AG04450 (cell line): Measurements from ENCODE around the gene OR11H7. TPM values are rescaled to one million over a fixed set of nuclear protein-coding genes. Genes with fewer than 3 reads are reported as not detected.

ENCODE experiments used
- CTCF ChIA-PET: fragments of 300-600, 350-600 bp; formaldehyde crosslinking; extraction: SDS; loops from one replicate; lab custom pipeline; 2022; ENCODE audit warnings: antibody characterized with exemption, inconsistent platforms; lab: Charles Lee
- POLR2A ChIA-PET: fragments of 350-600 bp; formaldehyde crosslinking; extraction: SDS; loops from one replicate; lab custom pipeline; 2021; ENCODE audit warnings: antibody characterized with exemption, inconsistent platforms; lab: Yijun Ruan, JAX
- DNase-seq: peaks from one replicate; pipeline ENCODE4 v3.0.0-alpha.2; 2011; ENCODE audit warnings: low read depth, low spot score
- H3K27ac ChIP-seq: one replicate; pipeline ENCODE4 v1.5.1; 2012; ENCODE audit warnings: low read depth, low read length, control low read depth
- H3K27me3 ChIP-seq: one replicate; pipeline ENCODE4 v1.6.0; 2012; ENCODE audit warnings: low read length; ENCODE audit not compliant: control insufficient read depth, insufficient read depth
- H3K4me3 ChIP-seq: 2 replicates; pipeline ENCODE4 v1.5.1; 2011; ENCODE audit warnings: mild to moderate bottlenecking, low read depth, low read length, control low read depth
- H3K9me3 ChIP-seq: 2 replicates; pipeline ENCODE4 v1.5.1; 2012; ENCODE audit warnings: low read length; ENCODE audit not compliant: control insufficient read depth, insufficient read depth
- CTCF ChIP-seq: IDR thresholded peaks from 2 replicates; pipeline ENCODE4 v1.5.1; 2011; ENCODE audit warnings: low read depth, low read length, control low read depth, inconsistent platforms
- polyA minus RNA-seq: library from RNA; depleted of rRNA, polyadenylated mRNA; stranded (reverse); fragments of >200 nt; gene quantifications from 2 replicates; pipeline ENCODE4 v1.2.3, GENCODE V29; 2011; rRNA and poly(A)+ RNA removed
- polyA plus RNA-seq: library from polyadenylated mRNA; depleted of rRNA; stranded (reverse); fragments of >200 nt; gene quantifications from 2 replicates; pipeline ENCODE4 v1.2.3, GENCODE V29; 2011; rRNA removed

Gene OR11H7
- polyA plus RNA-seq (not detected in 2 replicates), polyA minus RNA-seq (not detected in 2 replicates)

GRCh38 chr14:20228681-20229080 is at the start of gene OR11H7:
OR11H7 (plus strand) TSS chr14:20228981.
- peaks cover 8% of the 10 kb centered on the region for H3K9me3 ChIP-seq
- H3K27me3 ChIP-seq = no peaks in the 10 kb centered on the region
- H3K27ac ChIP-seq = no peak within 1 kb of the TSS
- ChIA-PET POLR2A (no interaction called here), CTCF (no interaction called here)
- TF ChIP-seq CTCF = no peak
- DNase-seq = no peak
- H3K4me3 ChIP-seq = no peak within 1 kb of the TSS

GRCh38 chr14:20179218-20179617 is 49.6 kb upstream of the OR11H7 start:
- DNase-seq = no peak
- Histone ChIP-seq H3K4me3 (no peak overlapping the region), H3K27me3 (no peaks in the 10 kb centered on the region), H3K9me3 (peaks cover 13% of the 10 kb centered on the region), H3K27ac (no peak overlapping the region)
- ChIA-PET POLR2A (no interaction called here), CTCF (no interaction called here)
- no peak for TF ChIP-seq CTCF

- no peak for TF ChIP-seq CTCF
- Histone ChIP-seq H3K4me3 (no peak overlapping the region), H3K9me3 (peaks cover 16% of the 10 kb centered on the region), H3K27ac (no peak overlapping the region), H3K27me3 (no peaks in the 10 kb centered on the region)
- ChIA-PET POLR2A (no interaction called here), CTCF (no interaction called here)
- no peak for DNase-seq
Observed at GRCh38 chr14:20179880-20180279, 48.9 kb upstream of the OR11H7 start.

GRCh38 chr14:20180486-20180885 is 48.3 kb upstream of the OR11H7 start:
- no peak overlapping the region for H3K4me3 ChIP-seq
- no peak for TF ChIP-seq CTCF
- H3K27me3 ChIP-seq = no peaks in the 10 kb centered on the region
- peaks cover 14% of the 10 kb centered on the region for H3K9me3 ChIP-seq
- ChIA-PET POLR2A (no interaction called here), CTCF (no interaction called here)
- no peak for DNase-seq
- H3K27ac ChIP-seq = no peak overlapping the region

- DNase-seq = no peak
- H3K9me3 ChIP-seq = peaks cover 17% of the 10 kb centered on the region; the same call in 1 of the 2 replicates
- ChIA-PET CTCF (no interaction called here), POLR2A (no interaction called here)
- TF ChIP-seq CTCF = no peak
- H3K4me3 ChIP-seq = no peak overlapping the region
- H3K27me3 ChIP-seq = no peaks in the 10 kb centered on the region
- H3K27ac ChIP-seq = no peak overlapping the region
Observed at GRCh38 chr14:20184181-20184580, 44.6 kb upstream of the OR11H7 start.
